Posterior cingulate gyrus (tissue), 11 donors: ENCODE results near the gene SMYD3.
A peak's percentile ranks its signal among the peaks of the same experiment; 100 is the strongest.
"Not testable (repeated sequence)": the region's sequence is repeated elsewhere in the genome, so short reads cannot be mapped to it uniquely, and the experiment has no call there.

ENCODE experiments used
- DNase-seq, 10 donors: peaks; one replicate each; pipeline versions ENCODE4 v3.0.0 to v3.0.0-alpha.2; 2020 to 2021; ENCODE audit warnings: mixed read lengths in 3 of 10
- intact Hi-C: fragments of 100-400 bp; cut with DNase I; formaldehyde crosslinking; loops from one replicate; pipeline ENCODE4 v1.15.1; 2023

Gene SMYD3

DNA sequence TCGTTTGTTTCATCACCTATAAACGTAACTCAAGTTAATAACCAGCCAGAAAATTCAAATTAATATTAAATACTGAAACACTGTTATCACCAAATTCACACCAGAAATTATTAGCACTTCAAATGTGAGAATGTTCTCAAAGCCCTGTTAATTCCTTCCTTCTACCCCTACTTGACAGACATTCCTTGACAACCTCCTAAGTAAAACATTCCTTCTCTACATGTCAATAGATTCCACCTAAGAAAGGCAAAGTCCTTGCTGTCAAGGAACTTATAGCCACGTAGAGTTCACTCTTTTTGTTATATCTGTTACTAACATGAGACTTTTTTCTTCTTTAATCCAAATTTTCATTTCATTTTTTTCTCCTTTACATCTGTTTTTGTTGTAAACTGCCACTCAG lies 441.5 kb downstream of the SMYD3 start:
- intact Hi-C loops = no loop called here
- no peak for DNase-seq

DNA sequence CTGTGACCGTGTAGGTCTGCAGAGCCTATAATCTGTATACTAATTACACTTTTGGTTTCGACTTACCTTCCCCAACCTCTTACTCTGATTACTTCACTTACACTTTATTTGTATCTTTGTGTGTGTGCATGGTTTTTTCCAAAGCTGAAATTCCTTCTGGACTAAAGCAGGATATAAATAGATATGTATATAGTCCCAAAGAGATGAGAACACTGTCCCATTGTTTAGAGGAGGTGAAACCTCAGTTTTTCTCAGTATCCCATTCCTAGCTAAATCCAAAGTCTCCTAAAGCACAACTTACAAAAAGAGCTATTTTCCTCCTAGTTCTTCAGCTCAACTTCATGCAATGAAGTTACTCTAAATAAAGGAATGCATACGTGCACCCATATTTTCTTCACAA lies 442.2 kb downstream of the SMYD3 start:
- intact Hi-C loops = no loop called here
- no peak for DNase-seq

DNA sequence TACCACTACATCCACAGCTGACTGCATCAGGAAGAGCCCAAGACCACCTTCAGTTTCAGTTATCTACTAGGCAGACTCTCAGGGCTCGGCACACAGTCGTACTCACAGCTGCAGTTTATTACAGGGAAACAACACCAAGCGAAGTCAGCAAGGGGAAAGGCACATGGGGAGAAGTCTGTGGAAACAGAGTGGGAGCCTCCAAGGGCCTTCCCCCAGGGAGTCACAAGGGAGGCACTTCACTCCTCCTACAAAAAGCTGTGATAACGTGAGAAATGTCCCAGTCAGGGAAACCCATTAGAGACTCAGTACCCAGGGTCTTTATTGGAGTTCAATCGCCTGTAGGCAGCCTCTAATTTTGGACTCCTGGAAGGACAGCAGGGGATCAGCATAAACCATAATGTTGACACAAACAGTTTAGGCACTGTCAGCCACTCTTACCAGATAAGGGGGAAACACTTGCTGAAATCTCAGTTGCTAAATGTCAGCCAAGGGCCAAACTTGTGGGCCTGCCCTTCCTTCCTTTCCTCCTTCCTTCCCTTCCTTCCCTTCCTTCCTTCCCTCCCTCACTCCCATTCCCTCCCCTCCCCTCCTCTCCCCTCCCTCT lies 444.0 kb downstream of the SMYD3 start:
- DNase-seq = peak in 1 of 10 donors; percentile 38
- intact Hi-C loops = no loop called here

DNA sequence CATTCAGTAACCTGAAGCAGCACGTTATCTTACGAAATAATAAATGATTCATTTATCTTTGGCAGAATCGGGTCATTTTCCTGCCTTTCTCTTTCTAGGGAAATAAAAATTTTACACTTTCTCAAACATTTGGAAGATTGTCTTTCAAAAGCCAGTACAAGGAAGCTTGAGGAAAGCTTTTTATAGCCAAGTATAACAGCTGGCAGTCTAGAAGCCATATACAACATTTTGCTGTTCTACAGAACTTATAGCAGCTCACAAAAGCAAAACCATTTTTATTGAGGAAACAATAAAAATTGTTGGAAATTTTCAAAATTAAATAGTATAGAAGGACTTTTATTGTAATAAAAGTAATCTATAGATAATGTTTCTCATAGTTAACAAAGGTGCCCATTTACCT lies 448.6 kb downstream of the SMYD3 start:
- intact Hi-C loops = no loop called here
- DNase-seq = no peak

DNA sequence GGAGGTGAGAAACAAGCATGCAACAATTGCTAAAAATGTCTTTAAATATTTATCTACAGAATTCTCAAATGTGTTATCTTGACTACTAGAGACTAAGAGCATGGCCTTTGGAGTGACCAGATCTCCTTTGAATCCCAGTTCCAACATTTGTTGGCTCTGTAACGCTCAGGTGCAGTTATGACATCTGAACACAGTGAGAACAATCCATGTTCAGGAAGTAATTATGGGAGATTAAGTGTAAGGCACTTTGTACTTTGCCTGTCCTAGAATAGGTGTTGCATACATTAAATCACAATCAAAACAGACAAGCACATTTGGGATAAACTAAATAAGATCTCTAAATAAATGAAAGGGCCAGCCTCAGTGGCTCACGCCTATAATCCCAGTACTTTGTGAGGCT lies 454.5 kb downstream of the SMYD3 start:
- intact Hi-C loops = no loop called here
- no peak for DNase-seq

DNA sequence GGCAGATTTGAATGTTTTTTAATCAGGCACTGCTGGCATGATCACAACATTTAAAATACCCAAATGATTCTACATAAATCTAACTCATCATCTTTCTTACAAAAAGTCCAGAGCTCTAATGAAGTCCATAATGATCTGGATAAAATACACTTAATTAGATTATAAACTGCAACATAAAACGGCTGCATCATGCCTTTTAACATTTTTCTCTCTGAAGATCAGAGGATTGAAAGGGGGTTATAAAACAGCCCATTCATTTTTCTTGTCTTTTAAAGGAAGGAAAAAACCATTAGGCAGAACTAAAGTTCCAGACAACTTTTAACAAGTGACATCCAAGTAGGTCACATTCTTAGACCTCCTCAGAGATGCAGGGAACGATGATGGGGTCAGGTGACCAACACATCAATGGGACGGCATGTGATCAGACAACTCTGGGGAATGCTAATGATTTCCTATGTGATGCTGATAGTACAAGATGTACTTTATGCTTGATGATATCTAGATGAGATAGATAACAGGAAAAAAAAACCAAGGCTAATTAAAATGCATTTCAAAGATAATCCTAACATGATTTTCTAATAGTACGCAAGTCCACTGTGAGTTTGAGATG lies 455.1 kb downstream of the SMYD3 start:
- intact Hi-C loops = no loop called here

DNA sequence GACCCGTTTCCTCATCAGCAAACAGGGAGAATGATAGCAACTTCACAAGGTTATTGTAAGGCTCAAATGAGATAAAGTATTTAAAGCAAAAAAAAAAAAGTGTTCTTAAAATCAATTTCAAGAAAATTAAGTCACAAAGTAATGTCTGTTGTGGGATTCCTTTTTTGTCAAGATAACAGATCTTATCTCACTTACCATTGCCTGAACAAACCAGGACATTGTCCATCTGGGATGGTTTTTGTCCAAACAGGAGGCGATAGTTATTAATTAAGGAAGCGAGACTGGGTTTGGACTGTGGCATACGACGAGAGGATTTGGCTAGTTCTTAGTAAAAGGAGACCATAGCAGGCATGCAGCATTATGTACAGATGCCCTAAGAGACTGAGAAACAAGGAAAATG lies 458.4 kb downstream of the SMYD3 start:
- intact Hi-C loops = no loop called here

More for the DNA sequence above, 455.1 kb downstream of the SMYD3 start:
- no peak for DNase-seq

DNA sequence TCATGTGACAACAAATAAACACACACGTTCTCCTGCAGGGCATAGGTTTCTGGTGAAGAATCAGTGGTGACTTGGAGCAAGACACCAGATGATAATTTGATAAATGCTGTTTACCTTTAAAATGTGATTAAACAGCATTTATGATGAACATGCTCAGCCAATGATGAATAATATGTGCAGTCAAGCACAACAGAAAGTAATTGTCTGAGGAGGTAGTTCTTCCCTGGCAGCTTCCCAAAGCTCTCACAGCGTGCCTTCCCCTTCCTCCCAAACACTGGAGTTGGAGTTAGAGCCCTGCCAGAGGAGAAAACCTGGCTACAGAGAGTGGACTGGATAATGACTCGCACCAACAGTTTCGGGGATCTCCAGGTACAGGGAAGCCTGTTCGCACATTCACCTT lies 463.5 kb downstream of the SMYD3 start:
- intact Hi-C loops = no loop called here
- no peak for DNase-seq

More for the DNA sequence above, 458.4 kb downstream of the SMYD3 start:
- no peak for DNase-seq

DNA sequence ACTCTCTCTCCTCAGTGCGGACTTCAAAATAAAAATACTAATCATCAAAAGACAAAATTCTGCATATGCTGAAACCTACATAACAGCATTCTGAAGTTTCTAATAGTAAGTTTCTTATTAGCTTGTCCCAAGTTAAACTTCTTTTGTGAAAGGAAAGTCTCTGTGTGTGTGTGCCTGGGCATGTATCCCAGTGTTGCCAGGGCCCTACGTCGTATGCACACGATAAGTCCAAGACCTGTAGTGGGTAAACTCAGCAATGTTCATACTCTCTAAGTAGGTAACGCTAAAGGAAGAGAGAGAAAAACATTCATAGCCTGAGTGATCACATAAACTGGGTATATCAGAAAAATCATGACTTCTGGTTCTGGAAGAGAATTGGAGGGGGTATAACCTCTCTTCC lies 465.7 kb downstream of the SMYD3 start:
- no peak for DNase-seq
- intact Hi-C loops = no loop called here

DNA sequence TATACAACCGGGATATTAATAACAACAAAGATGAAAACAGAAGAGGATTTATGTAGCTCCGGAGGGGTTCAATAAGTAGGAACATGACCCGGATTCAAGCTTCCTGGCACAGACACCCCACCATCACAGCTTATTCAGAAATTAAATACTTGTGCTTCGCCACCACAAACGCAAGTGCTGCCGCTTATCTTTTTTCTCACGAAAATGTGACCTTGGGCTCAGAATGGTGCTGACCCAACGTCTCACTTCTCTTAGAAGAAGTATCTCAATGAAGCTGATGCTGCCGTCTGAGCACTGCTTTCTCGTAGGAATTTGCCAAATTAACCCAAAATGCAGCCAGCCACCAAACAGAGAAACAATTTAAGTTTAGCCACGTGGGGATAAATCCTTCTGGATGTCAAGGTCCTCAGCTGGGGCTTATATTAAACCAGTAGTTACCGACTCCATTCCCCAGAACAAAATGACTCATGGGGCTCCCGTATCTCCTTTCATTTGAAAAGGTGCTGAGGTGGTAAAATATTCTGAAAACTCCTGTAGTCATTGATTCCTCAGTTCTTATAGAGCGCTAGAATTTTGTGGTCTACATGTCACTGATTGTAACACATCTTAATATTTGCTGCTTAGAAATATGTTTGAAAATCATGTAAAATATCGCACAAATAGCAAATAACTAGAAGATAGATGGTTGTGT lies 466.7 kb downstream of the SMYD3 start:
- no peak for DNase-seq
- intact Hi-C loops = no loop called here

DNA sequence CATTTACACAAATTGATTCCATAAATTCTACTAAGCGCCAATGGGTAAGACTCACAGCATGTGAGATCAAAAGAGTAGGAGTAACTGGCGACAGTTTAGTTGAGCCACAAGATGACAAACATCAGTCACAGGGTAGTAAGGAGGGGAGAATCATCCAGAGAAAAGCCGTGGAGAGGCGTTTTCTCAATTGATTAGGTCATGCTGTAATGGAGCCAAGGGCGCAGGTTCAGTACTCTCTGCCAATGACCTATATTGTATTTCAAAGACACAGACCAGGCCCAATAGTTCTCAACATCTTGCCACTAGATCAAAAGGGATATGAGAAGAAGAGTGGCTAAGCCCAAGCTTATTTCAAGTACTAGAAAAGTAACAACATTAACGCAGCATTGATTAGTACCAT lies 467.5 kb downstream of the SMYD3 start:
- intact Hi-C loops = no loop called here
- DNase-seq = no peak

DNA sequence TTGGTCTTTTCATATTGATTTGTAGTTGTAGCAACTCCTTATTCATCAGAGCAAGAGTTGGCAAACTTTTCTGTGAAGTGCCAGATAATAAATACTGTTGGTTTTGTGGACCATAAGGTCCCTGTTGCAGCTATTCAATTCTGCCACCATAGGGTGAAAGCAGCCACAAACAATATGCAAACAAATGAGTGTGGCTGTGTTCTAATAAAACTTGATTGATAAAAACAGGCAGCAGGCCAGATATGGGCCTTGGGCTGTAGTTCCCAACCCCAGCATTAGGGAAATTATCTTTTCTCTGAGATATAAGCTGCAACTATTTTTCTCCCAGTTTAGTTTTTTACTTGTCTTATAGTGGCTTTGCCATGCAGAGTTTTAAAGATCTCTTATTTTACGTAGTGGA lies 469.2 kb downstream of the SMYD3 start:
- intact Hi-C loops = no loop called here
- no peak for DNase-seq

DNA sequence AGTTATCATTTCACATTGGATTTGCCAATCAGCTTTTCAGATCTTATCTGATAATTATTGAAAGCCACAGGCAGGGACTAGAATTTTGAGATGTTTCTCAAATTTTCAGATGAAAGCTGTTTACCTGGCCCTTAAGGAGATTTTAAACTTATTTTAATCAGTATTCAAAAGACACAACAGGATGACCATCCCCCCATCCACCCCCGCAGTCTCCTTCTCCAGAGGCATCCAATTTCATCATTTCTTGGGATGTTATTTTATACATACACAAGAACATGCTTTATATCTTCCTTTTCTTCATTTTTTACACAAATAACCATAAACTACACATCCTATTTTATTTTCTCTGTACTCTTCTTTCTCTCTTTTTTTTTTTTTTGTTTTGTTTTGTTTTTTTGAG lies 470.9 kb downstream of the SMYD3 start:
- DNase-seq = no peak
- intact Hi-C loops = no loop called here

DNA sequence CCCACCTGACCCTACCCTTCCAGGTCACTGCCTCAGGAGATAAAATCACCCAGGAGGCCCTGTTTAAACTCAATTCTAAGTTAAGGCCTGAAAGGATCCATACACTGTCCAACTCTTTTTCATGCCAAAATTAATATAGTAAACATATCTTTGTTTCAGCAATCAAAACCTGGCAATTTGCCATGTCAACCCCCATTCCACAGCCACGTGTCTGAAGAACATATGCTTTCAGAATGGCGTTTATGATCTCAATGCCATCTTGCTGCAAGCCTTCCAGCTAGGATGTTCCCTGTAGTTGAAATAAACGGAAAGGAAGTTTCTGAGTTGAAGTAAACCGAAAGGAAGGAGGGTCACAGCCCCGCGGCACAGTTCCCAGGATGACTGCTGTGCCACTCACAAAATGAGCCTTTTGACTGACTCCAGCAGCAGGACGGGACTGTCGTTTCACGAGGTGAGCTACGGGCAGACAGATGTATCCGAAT lies 472.0 kb downstream of the SMYD3 start:
- intact Hi-C loops = no loop called here
- DNase-seq = peak in 1 of 10 donors; percentile 15

DNA sequence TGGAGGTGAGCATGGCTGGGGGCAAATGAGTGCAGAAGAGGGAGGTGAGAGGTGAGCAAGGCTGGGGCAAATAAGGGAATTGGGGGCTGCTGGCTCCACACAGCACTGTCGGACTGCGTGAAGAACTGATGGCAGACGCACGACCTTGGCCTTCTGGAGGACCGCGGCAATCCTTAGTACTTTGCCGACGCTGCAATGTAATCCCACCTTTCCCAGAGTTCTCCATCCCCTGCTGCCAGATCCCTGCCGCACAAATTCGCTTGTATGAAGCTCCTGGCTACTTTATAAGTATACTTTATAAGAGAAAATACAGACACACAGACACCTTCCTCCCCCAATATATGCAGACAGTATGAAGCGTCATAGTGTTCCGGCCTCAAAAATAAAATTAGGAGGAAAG lies 472.4 kb downstream of the SMYD3 start:
- DNase-seq = peak in 1 of 10 donors; percentile 71

DNA sequence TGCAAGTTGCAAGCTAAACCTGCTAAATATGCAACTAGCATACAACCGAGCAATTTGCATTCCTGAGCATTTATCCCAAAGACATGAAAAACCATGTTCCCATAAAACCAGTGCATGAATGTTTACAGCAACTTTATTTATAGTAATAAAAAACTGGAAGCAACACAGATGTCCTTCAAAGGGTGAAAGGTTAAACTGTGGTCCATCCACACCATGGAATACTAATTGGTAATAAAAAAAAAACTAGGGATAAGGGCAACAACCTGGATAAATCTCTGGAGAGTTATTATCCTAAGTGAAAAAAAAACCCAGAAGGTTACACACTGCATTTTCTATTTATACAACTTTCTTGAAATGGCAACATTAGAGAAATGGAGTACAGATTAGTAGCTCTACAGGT lies 474.1 kb downstream of the SMYD3 start:
- intact Hi-C loops = no loop called here
- DNase-seq = no peak

More for the DNA sequence above, 472.4 kb downstream of the SMYD3 start:
- intact Hi-C loops = no loop called here

DNA sequence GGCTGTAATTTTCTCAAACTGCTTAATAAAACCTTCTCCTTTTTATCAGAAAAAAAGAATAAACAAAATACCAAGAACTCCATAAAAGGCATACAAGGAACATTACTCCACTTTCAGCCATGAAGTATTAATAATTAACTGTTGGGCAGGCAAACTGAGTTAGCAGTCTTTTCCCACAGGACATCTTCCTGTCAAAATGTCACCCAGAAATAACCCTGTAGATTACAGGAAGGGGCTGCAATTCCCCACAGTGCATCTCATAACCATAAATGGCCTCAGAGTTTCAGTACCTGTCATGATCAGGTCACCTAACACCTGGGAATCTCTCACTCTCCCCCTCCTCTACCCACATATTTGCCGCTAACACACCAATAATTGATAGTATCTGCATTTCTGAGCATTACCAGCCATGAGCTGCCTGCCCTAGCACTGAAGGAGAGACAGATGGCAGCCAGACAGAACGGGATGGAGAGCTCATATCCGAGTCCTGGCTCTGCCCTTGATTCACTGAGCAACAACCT lies 475.0 kb downstream of the SMYD3 start:
- intact Hi-C loops = no loop called here
- DNase-seq = no peak

DNA sequence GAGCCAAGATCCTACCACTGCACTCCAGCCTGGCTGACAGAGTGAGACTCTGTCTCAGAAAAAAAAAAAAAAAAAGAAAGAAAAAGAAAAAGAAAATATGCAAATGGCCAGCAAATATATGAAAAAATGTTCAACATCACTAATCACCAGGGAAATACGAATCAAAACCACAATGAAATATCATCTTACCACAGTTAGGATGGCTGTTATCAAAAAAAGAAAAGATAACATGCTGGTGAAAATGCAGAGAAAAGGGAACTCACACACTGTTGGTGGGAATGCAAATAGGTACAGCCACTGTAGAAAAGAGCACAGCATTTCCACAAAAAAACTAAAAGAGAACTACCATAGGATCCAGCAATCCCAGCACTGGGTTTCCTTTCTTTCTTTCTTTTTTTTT lies 477.5 kb downstream of the SMYD3 start:
- intact Hi-C loops = no loop called here
- DNase-seq = no peak

DNA sequence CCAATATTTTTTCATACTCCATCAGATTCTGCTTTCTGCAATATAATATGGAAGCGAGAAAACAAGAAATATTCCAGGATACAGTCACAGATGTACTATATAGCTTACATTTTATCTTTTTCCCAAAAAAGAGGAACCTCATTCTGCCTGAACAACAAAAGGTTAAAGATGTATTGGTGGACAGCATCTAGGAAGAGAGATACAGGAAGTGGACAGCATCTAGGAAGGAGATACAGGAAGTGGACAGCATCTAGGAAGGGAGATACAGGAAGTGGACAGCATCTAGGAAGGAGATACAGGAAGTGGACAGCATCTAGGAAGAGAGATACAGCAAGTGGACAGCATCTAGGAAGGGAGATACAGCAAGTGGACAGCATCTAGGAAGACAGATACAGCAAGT lies 483.0 kb downstream of the SMYD3 start:
- DNase-seq, intact Hi-C loops: not testable (repeated sequence)

DNA sequence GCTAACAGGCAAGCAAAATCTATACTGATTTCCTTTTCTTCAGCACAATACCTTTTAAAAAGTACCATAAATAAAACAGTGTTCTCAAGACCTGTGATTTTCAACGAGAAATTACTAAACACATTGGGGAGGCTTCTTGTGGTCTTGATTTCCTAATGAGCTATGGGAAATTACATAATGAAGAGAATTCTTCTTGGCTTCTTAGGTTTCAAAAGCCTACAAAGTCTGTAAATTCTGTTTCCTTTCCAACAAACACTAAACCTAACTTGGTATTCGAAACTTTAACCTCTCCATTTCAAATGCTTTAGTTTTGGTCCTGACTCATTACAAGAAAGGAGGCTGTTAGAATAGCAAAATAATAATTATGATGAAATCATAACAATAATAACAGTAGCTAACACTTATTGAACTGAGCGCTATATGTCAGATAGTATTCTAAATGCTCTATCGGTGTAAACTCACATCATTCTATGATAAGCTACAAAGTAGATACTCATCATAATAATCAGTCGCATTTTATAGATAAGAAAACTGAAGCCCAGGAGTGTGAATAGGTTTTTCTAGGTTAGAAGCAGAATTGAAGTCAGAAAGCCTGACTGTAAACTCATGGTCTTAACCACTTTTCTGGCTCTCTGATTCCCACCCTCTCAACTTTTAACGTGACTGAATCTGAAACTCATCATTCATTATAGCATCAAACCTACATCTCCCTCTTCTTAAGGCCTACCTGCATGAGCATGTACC lies 486.7 kb downstream of the SMYD3 start:
- intact Hi-C loops = no loop called here
- DNase-seq = no peak

DNA sequence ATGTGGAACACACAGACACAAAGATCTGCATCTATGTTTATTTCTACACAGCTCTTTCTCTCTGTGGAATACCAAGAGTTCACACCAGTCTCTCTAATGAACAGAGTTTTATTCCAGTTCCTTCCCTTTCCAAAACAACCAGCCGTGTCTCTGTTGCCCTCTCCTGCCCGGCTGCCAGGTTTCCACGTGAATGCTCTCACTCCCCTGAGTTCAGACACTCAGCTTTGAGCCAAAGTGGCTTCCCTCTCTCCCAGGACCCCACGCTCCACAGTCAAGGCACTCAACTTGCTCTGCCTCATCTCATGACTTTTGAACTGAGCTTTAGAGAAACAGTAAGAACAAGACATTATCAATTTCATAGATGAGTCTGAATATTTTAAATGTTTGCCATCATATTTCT lies 488.9 kb downstream of the SMYD3 start:
- intact Hi-C loops = loop anchor here (10.0 kb wide), 1 partner anchor 257 kb away; no protein-coding TSS in a partner anchor

More for the DNA sequence above, 488.9 kb downstream of the SMYD3 start:
- no peak for DNase-seq
